ENCODE results near the gene NFIX. TPM values are rescaled to one million over a fixed set of nuclear protein-coding genes. Genes with fewer than 3 reads are reported as not detected.
"Not testable (repeated sequence)": the region's sequence is repeated elsewhere in the genome, so short reads cannot be mapped to it uniquely, and the experiment has no call there.

Gene NFIX
- total RNA-seq, 2 donors from 2014 or later = 0.75 to 0.86 TPM

DNA sequence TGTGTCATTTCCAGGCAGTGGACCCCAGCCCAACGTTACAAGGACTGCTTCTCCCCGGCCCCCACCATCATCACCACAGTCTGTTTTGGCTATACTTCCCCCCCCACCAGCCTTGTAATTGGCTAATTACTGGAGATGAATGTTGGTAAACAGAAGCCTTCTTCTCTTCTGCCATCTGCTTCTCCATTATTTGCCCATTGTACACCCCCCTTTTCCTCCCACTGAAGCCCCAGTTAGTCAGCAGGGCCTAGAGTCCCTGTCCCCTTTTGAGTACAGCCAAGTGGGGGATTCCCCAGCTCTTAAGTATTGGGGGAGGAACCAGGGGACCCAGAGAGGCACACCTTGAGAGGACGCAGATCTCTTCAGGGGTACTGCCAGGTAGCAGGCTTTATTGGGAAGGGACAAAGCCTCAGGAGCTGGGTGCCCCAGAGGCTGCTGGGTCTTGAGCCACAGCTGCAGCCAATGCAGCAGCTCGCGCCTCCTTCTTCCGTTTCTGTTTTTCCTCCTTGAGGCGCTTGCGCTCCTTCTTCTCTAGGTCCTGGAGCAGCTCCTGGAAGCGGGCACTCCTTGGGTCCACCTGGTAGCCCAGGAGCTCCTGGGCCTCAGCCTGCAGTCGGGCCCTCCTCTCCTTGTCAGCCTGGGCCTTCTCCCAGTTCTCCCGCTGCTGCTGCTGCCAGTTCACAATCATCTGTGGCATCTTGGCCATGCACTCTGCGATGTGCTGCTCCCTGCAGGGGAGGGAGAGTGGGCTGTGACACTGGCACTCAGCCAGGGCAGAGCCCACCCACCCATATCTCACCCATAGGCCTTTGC is 41.3 kb upstream of the NFIX start:
- Mint-ChIP-seq H3K36me3 (ENCODE audit: low read depth) (peaks cover 7% of the 10 kb centered on the region), H3K4me1 (peaks cover 21% of the 10 kb centered on the region), H3K4me3 (peak overlapping the region; percentile 28), H3K27ac (peak overlapping the region; percentile 60), H3K27me3 (no peaks in the 10 kb centered on the region)
- no peaks in the 10 kb centered on the region for H3K9me3 ChIP-seq (ENCODE audit: control insufficient read depth, low read length, poor library complexity, severe bottlenecking)
- no peak for DNase-seq
- ATAC-seq = no peak

DNA sequence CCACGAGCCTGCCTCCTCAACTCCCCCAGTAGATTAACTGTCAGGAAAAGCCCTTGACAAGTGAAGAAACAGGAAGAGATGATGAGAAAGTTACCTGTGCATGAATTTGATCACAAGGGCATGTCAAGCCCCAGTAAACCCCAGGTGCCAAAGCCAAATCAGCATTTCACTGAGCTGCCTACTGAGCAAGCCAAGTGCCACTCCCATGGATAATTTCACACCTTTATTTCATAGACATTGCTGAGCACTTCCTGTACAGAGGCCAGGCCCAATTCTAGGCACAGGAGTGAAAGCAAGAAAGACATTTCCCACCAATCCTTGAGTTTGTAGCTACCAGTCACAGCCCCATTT is 40.7 kb upstream of the NFIX start:
- H3K36me3 Mint-ChIP-seq (ENCODE audit: low read depth) = peaks cover 7% of the 10 kb centered on the region

DNA sequence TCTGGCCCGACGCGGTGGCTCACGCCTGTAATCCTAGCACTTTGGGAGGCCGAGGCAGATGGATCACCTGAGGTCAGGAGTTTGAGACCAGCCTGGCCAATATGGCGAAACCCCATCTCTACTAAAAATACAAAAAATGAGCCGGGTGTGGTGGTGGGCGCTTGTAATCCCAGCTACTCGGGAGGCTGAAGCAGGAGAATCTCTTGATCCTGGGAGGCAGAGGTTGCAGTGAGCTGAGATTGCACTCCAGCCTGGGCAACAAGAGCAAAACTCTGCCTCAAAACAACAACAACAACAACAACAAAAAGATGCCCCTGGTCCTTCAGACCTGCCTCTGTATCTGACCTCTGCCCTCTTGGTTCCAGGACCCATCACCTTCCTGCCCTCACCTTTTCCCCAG is 39.7 kb upstream of the NFIX start:
- not testable (repeated sequence) for H3K9me3 ChIP-seq (ENCODE audit: control insufficient read depth, low read length, poor library complexity, severe bottlenecking); H3K36me3 Mint-ChIP-seq (ENCODE audit: low read depth); DNase-seq; H3K27me3 Mint-ChIP-seq; ATAC-seq
- peaks cover 19% of the 10 kb centered on the region for H3K4me1 Mint-ChIP-seq
- peak overlapping the region; percentile 84 for H3K27ac Mint-ChIP-seq
- peak overlapping the region; percentile 87 for H3K4me3 Mint-ChIP-seq

More for the DNA sequence above, 40.7 kb upstream of the NFIX start:
- H3K27me3 Mint-ChIP-seq = no peaks in the 10 kb centered on the region
- H3K4me1 Mint-ChIP-seq = peaks cover 21% of the 10 kb centered on the region
- H3K9me3 ChIP-seq (ENCODE audit: control insufficient read depth, low read length, poor library complexity, severe bottlenecking) = no peaks in the 10 kb centered on the region
- peak overlapping the region; percentile 60 for H3K27ac Mint-ChIP-seq
- no peak for DNase-seq
- ATAC-seq = no peak
- H3K4me3 Mint-ChIP-seq = peak overlapping the region; percentile 28

DNA sequence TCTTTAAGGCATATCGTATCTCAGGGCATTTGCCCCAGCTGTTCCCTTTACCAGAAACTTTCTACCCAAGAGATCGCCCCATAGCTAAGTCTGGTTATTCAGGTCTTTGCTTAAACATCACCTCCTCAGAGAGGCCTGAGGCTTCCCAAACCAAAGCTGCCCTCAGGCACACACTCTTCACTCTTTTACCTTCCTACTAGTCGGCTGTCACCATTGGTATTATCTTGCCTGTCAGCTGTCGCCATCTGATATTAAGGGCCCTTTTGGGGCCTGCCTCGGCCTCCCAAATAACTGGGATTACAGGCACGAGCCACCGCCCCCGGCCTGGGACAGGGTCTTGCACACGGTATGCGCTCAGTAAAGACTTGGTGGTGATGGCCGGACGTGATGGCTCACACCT is 39.3 kb upstream of the NFIX start:
- no peak for ATAC-seq
- DNase-seq = no peak
- Mint-ChIP-seq H3K36me3 (ENCODE audit: low read depth) (peaks cover 3% of the 10 kb centered on the region), H3K4me3 (peak overlapping the region; percentile 87), H3K27ac (peak overlapping the region; percentile 84), H3K4me1 (peaks cover 19% of the 10 kb centered on the region), H3K27me3 (no peaks in the 10 kb centered on the region)
- no peaks in the 10 kb centered on the region for H3K9me3 ChIP-seq (ENCODE audit: control insufficient read depth, low read length, poor library complexity, severe bottlenecking)

DNA sequence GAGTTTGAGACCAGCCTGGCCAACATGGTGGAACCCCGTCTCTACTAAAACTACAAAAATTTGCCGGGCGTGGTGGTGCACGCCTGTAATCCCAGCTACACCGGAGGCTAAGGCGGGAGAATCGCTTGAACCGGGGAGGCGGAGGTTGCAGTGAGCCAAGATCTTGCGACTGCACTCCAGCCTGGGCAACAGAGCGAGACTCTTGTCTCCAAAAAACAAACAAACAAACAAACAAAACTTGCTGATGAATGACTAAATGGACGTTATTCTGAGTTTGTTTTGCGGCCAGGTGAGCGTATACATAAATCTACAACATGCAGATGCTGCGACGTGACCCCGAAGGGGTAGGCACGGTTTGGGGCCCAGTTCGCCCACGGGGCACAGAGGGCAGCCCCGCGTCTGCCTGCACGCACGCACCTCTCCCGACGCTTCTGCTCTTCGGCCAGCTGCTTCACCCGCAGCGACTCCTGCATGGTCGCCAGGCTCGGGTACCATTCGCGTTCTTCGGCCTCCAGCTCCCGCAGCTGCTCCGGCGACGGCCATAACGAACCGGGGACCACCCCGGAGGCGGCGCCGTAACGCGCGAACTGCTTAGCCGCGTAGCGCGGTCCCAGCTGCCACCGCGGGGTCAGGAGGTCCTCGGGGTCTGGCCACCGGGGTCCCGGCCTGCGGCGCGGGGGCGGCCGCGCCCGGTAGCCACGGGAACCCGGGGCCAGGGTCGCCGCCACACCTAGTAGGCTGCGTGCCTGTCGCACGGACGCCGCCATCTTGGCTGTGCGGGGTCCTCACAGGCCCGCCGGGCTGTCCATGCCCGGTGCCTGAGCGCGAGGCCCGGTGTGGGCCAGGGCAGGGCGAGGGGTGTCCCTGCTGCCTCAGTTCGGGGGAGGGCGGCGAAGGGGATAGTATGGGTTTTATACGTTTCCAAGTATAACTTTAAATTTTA is 38.6 kb upstream of the NFIX start, which contains the start of gene GADD45GIP1:
Gene GADD45GIP1, minus strand, starts transcription at position 778 of the 943 bp plus-strand sequence. Its CDS starts 11 bp downstream, at position 767.
- H3K9me3 ChIP-seq (ENCODE audit: control insufficient read depth, low read length, poor library complexity, severe bottlenecking) = no peaks in the 10 kb centered on the region
- Mint-ChIP-seq H3K36me3 (ENCODE audit: low read depth) (peaks cover 3% of the 10 kb centered on the region), H3K27ac (peak within 1 kb of the TSS; percentile 84), H3K4me3 (peak within 1 kb of the TSS; percentile 87), H3K27me3 (no peaks in the 10 kb centered on the region), H3K4me1 (peaks cover 19% of the 10 kb centered on the region)
- peak; percentile 65 to 76 (median 67) for DNase-seq
- ATAC-seq = peak; percentile 97

DNA sequence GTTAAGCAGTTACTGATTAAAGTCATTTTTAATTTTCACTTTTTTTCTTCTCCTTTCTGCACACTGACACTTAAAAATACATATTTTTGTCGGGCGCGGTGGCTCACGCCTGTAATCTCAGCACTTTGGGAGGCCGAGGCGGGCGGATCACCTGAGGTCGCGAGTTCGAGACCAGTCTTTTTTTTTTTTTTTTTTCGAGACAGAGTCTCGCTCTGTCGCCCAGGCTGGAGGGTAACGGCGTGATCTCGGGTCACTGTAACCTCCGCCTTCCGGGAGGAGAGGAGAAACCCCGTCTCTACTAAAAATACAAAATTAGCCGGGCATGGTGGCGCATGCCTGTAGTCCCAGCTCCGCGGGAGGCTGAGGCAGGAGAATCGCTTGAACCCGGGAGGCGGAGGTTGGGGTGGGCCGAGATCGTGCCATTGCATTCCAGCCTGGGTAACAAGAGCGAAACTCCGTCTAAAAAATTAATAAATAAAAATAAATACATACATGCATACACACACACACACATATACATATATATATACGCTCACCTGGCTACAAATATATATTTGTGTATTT is 37.8 kb upstream of the NFIX start:
- not testable (repeated sequence) for H3K9me3 ChIP-seq (ENCODE audit: control insufficient read depth, low read length, poor library complexity, severe bottlenecking); H3K36me3 Mint-ChIP-seq (ENCODE audit: low read depth); H3K27me3 Mint-ChIP-seq; DNase-seq
- peak; percentile 39 for ATAC-seq
- peak overlapping the region; percentile 83 for H3K27ac Mint-ChIP-seq
- peaks cover 21% of the 10 kb centered on the region for H3K4me1 Mint-ChIP-seq
- H3K4me3 Mint-ChIP-seq = peak overlapping the region; percentile 87

DNA sequence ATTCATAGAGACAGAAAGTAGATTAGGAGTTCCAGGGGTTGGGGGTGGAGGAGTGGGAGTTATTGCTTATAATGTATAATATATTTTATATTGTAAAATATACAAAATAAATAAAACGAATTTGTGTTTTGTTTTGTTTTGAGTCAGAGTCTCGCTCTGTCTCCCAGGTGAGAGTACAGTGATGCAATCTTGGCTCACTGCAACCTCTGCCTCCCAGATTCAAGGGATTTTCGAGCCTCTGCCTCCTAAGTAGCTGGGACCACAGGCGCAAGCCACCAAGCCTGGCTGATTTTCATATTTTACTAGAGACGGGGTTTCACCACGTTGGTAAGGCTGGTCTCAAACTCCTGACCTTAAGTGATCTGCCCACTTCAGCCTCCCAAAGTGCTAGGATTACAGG is 35.8 kb upstream of the NFIX start:
- Mint-ChIP-seq H3K4me1 (peaks cover 17% of the 10 kb centered on the region), H3K4me3 (no peak overlapping the region), H3K27me3 (no peaks in the 10 kb centered on the region), H3K36me3 (ENCODE audit: low read depth) (peaks cover 4% of the 10 kb centered on the region), H3K27ac (no peak overlapping the region)
- no peaks in the 10 kb centered on the region for H3K9me3 ChIP-seq (ENCODE audit: control insufficient read depth, low read length, poor library complexity, severe bottlenecking)
- no peak for DNase-seq
- no peak for ATAC-seq

DNA sequence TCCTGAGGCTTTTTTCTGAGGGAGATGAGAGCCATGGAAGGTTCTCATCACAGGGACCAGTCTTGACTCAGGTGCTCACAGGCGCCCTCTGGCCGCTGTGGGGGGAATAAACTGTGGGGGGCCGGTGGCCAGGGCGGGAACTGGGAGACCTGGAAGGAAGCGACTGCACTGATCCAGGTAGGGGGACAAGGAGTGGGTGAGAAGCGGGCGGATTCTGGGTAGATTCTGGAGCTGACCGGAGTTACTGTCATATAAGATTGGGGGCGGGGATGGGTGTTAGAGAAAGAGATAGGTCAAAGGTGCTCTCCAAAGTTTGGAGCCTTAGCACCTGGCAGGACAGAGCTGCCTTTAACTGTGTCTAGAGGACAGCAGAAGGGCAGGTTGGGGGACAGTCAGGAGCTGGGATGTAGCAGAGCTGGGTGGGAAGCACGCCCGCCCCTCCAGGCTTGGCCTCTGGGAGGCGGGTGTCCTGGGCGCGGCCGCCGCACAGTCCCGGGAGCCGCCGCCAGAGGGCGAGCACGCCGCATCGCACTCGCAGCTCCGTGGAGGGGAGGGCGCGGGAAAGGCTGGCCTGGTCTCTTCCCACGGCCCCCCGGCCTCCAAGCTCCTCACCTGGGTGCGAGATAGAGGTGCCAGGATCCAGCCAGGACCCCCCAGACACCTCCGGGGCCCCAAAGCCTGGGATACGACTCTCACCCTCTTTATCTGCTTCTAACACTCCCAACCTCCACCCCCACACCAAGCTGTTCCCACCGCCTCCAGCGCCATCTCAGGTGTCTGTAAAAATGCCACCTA is 30.1 kb upstream of the NFIX start:
- peak overlapping the region; percentile 65 for H3K27ac Mint-ChIP-seq
- H3K36me3 Mint-ChIP-seq (ENCODE audit: low read depth) = peaks cover 4% of the 10 kb centered on the region
- no peaks in the 10 kb centered on the region for H3K27me3 Mint-ChIP-seq
- peak; percentile 95 for ATAC-seq
- peaks cover 6% of the 10 kb centered on the region for H3K4me1 Mint-ChIP-seq
- peak overlapping the region; percentile 97 for H3K4me3 Mint-ChIP-seq
- no peaks in the 10 kb centered on the region for H3K9me3 ChIP-seq (ENCODE audit: control insufficient read depth, low read length, poor library complexity, severe bottlenecking)
- peak; percentile 71 to 81 (median 77) for DNase-seq

DNA sequence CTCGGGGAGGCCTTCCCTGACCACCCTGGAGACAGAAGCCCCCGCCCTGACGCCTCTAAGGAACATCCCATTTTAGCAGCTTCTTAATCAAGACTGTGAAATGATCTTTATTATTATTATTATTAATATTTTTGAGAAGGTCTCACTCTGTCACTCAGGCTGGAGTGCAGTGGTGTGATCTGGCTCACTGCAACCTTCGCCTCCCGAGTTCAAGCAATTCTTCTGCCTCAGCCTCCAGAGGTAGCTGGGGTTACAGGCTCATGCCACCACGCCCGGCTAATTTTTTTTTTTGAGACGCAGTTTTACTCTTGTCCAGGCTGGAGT is 29.5 kb upstream of the NFIX start:
- H3K9me3 ChIP-seq (ENCODE audit: control insufficient read depth, low read length, poor library complexity, severe bottlenecking) = no peaks in the 10 kb centered on the region
- Mint-ChIP-seq H3K27ac (no peak overlapping the region), H3K27me3 (no peaks in the 10 kb centered on the region), H3K4me3 (peak overlapping the region; percentile 97), H3K36me3 (ENCODE audit: low read depth) (peaks cover 4% of the 10 kb centered on the region), H3K4me1 (peaks cover 6% of the 10 kb centered on the region)
- DNase-seq = no peak
- no peak for ATAC-seq

DNA sequence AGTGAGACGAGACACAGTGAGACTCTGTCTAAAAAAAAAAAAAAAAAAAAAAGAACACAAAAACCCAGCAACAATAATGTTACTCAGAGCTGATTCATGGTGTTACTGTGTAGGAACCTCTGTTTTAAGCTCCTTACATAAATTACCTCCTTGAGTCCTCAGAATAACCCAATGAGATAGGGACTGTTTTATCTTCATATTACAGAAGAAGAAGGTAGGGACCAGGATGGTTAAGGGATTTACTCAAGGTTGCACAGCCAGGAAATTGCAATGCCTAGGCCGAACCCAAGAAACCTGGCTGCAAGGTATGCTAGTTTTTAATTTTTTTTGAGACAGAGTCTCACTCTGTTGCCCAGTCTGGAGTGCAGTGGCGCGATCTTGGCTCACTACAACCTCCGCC is 27.4 kb upstream of the NFIX start:
- no peak for ATAC-seq
- no peaks in the 10 kb centered on the region for H3K9me3 ChIP-seq (ENCODE audit: control insufficient read depth, low read length, poor library complexity, severe bottlenecking)
- H3K36me3 Mint-ChIP-seq (ENCODE audit: low read depth) = peaks cover 2% of the 10 kb centered on the region
- H3K4me1 Mint-ChIP-seq = peaks cover 4% of the 10 kb centered on the region
- H3K27ac Mint-ChIP-seq = no peak overlapping the region
- H3K27me3 Mint-ChIP-seq = no peaks in the 10 kb centered on the region
- no peak overlapping the region for H3K4me3 Mint-ChIP-seq
- no peak for DNase-seq

DNA sequence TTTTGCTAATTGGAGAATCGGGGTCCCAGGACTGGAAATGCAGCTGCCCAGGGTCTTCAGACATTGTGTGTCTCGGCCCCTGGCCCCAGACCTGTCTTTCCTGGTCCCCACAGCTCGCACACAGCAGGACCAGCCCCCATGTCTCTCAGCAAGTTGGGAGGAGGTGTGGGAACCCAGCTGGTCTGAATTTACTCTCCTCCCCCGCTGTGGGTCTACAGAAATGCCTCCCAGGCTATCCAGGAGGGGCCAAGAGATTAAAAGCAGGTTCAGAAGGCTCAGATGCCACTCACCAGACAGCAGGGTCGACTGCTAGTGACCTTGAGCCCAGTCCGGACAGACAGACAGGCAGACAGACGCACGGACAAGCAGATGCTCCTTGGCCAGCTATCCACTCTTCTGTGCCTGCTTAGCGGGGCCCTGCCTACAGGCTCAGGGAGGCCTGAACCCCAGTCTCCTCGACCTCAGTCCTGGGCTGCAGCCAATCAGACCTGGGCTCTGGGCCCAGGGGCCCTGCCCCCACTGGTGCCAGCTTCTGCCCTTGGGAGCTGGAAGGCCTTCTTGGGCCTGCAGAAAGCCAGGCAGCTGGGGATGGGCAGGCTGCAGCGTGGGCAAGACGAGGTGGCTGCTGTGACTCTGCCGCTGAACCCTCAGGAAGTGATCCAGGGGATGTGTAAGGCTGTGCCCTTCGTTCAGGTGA is 25.8 kb upstream of the NFIX start, which contains the start of gene DAND5:
Gene DAND5, plus strand, starts transcription at position 285 of the 697 bp plus-strand sequence. Its CDS starts 85 bp downstream, at position 370.
- no peaks in the 10 kb centered on the region for H3K27me3 Mint-ChIP-seq
- peaks cover 4% of the 10 kb centered on the region for H3K4me1 Mint-ChIP-seq
- no peak within 1 kb of the TSS for H3K27ac Mint-ChIP-seq
- no peaks in the 10 kb centered on the region for H3K36me3 Mint-ChIP-seq (ENCODE audit: low read depth)
- ATAC-seq = no peak
- H3K9me3 ChIP-seq (ENCODE audit: control insufficient read depth, low read length, poor library complexity, severe bottlenecking) = no peaks in the 10 kb centered on the region
- no peak within 1 kb of the TSS for H3K4me3 Mint-ChIP-seq
- DNase-seq = no peak
